Measurements from ENCODE around the gene TMEM255A. TPM values are rescaled to one million over a fixed set of nuclear protein-coding genes. Genes with fewer than 3 reads are reported as not detected.
A peak's percentile ranks its signal among the peaks of the same experiment; 100 is the strongest.

The TMEM255A gene
- total RNA-seq, 2 experiments from 2014 or later = not detected

DNA sequence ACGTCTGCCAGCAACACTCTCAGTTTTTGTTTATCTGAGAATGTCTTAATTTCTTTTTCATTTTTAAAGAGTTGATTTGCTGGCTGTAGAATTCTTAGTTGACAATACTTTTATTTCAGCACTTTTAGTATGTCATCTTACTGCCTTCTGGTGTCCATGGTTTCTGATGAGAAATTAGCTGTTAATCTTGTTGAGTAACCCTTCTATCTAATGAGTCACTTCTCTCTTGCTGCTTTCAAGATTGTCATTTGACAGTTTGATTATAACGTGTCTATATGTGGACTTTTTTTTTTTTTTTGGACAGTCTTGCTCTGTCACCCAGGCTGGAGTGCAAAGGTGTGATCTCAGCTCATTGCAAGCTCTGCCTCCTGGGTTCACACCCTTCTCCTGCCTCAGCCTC lies 24.0 kb upstream of the TMEM255A start:
- H3K27ac Mint-ChIP-seq = no peak overlapping the region
- intact Hi-C loops (cut with DNase I, micrococcal nuclease) = no loop called here
- ChIA-PET CTCF (no interaction called here), POLR2A (no interaction called here)
- DNase-seq (no peak), ATAC-seq (ENCODE audit: poor library complexity) (no peak)
- Histone ChIP-seq H3K27me3 (ENCODE audit: control insufficient read depth in 1 of 2, insufficient read depth in 2 of 2, low read length in 2 of 2) (no peaks in the 10 kb centered on the region), H3K9me3 (ENCODE audit: control insufficient read depth in 1 of 2, insufficient read depth in 1 of 2, low read length in 2 of 2) (peaks cover 4 to 14% of the 10 kb centered on the region in 2 experiments), H3K4me1 (ENCODE audit: insufficient read depth, low read length) (no peaks in the 10 kb centered on the region), H3K36me3 (ENCODE audit: insufficient read depth, low read length) (no peaks in the 10 kb centered on the region), H3K27ac (ENCODE audit: low read depth in 1 of 2, low read length in 2 of 2) (no peak overlapping the region), H3K4me3 (ENCODE audit: low read length) (no peak overlapping the region)
- peaks cover 6% of the 10 kb centered on the region for H3K36me3 Mint-ChIP-seq (ENCODE audit: low read depth)
- H3K4me1 Mint-ChIP-seq (ENCODE audit: low read depth) = no peaks in the 10 kb centered on the region
- peaks cover 5% of the 10 kb centered on the region for H3K27me3 Mint-ChIP-seq
- TF ChIP-seq, protein P1, sequence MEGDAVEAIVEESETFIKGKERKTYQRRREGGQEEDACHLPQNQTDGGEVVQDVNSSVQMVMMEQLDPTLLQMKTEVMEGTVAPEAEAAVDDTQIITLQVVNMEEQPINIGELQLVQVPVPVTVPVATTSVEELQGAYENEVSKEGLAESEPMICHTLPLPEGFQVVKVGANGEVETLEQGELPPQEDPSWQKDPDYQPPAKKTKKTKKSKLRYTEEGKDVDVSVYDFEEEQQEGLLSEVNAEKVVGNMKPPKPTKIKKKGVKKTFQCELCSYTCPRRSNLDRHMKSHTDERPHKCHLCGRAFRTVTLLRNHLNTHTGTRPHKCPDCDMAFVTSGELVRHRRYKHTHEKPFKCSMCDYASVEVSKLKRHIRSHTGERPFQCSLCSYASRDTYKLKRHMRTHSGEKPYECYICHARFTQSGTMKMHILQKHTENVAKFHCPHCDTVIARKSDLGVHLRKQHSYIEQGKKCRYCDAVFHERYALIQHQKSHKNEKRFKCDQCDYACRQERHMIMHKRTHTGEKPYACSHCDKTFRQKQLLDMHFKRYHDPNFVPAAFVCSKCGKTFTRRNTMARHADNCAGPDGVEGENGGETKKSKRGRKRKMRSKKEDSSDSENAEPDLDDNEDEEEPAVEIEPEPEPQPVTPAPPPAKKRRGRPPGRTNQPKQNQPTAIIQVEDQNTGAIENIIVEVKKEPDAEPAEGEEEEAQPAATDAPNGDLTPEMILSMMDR (IDR thresholded peaks at IDR 0.05) = no peak
- H3K9me3 Mint-ChIP-seq = peaks cover 5% of the 10 kb centered on the region
- H3K4me3 Mint-ChIP-seq = no peak overlapping the region

DNA sequence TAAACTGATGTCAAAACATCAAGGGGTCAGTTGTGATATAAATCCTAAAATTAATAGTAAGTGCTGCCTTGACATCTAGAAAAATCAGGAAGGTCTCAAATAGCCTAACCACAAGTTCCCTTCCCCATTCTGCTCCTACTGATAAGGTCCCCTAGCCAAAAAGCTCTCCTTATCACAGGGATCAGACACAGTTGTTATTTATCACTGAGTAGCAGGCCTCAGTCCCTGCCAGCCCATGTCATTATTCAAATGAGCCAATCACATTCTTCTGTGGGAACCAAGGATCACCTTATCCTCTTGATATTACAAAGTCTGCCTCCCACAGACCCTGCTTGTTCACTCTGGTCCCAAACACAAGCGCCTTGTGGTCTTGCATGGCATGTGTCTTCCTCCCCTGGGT lies 23.3 kb upstream of the TMEM255A start:
- Histone ChIP-seq H3K27ac (ENCODE audit: low read depth in 1 of 2, low read length in 2 of 2) (no peak overlapping the region), H3K4me3 (ENCODE audit: low read length) (no peak overlapping the region), H3K27me3 (ENCODE audit: control insufficient read depth in 1 of 2, insufficient read depth in 2 of 2, low read length in 2 of 2) (no peaks in the 10 kb centered on the region), H3K36me3 (ENCODE audit: insufficient read depth, low read length) (no peaks in the 10 kb centered on the region), H3K4me1 (ENCODE audit: insufficient read depth, low read length) (no peaks in the 10 kb centered on the region), H3K9me3 (ENCODE audit: control insufficient read depth in 1 of 2, insufficient read depth in 1 of 2, low read length in 2 of 2) (peaks cover 4 to 14% of the 10 kb centered on the region in 2 experiments)
- Mint-ChIP-seq H3K36me3 (ENCODE audit: low read depth) (peaks cover 6% of the 10 kb centered on the region), H3K27me3 (peaks cover 5% of the 10 kb centered on the region), H3K27ac (no peak overlapping the region), H3K9me3 (peaks cover 5% of the 10 kb centered on the region), H3K4me1 (ENCODE audit: low read depth) (no peaks in the 10 kb centered on the region), H3K4me3 (no peak overlapping the region)
- CTCF ChIA-PET = no interaction called here
- no peak for ATAC-seq (ENCODE audit: poor library complexity)
- DNase-seq = no peak
- TF ChIP-seq, protein P1 (IDR thresholded peaks at IDR 0.05) = no peak
- intact Hi-C loops (cut with DNase I, micrococcal nuclease) = no loop called here
- POLR2A ChIA-PET = no interaction called here

DNA sequence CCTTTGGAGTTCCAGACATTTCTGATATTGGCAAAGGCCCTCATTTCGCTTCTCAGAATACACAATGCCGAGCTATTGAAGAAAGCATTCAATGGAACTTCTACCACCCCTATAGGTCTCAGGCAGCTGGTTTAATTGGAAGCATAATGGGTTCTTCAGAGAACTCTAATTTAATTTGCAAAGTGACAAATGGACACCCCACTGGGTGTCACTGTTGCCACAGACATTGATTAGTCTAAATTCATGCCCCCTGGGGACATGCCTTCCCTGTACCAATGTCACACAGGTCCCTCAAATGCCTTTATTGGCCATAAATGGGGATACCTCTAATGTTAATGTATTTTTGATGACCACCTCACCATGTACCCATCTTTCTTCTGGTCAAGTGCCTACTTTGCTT lies 22.9 kb upstream of the TMEM255A start:
- CTCF ChIA-PET = no interaction called here
- ATAC-seq (ENCODE audit: poor library complexity) (no peak), DNase-seq (peak in 1 of 14 experiments; percentile 11)
- Mint-ChIP-seq H3K4me3 (no peak overlapping the region), H3K4me1 (ENCODE audit: low read depth) (no peaks in the 10 kb centered on the region), H3K27me3 (peaks cover 5% of the 10 kb centered on the region), H3K27ac (no peak overlapping the region), H3K9me3 (peaks cover 5% of the 10 kb centered on the region), H3K36me3 (ENCODE audit: low read depth) (peaks cover 6% of the 10 kb centered on the region)
- Histone ChIP-seq H3K9me3 (ENCODE audit: control insufficient read depth in 1 of 2, insufficient read depth in 1 of 2, low read length in 2 of 2) (peaks cover 4 to 14% of the 10 kb centered on the region in 2 experiments), H3K4me1 (ENCODE audit: insufficient read depth, low read length) (no peaks in the 10 kb centered on the region), H3K36me3 (ENCODE audit: insufficient read depth, low read length) (no peaks in the 10 kb centered on the region), H3K27ac (ENCODE audit: low read depth in 1 of 2, low read length in 2 of 2) (no peak overlapping the region), H3K4me3 (ENCODE audit: low read length) (no peak overlapping the region), H3K27me3 (ENCODE audit: control insufficient read depth in 1 of 2, insufficient read depth in 2 of 2, low read length in 2 of 2) (no peaks in the 10 kb centered on the region)
- intact Hi-C loops (cut with DNase I, micrococcal nuclease) = no loop called here
- POLR2A ChIA-PET = no interaction called here
- TF ChIP-seq, protein P1 (IDR thresholded peaks at IDR 0.05) = no peak
